HFFc6 (cell line): Measurements from ENCODE around the gene PRDM12. TPM values are rescaled to one million over a fixed set of nuclear protein-coding genes. Genes with fewer than 3 reads are reported as not detected.

ENCODE experiments used
- DNase-seq: peaks from one replicate; pipeline ENCODE4 v3.0.0-alpha.2; 2018
- H3K27ac Mint-ChIP-seq: 2 replicates; pipeline ENCODE4 v1.8.0; 2020; ENCODE audit warnings: mild to moderate bottlenecking, mixed read lengths
- H3K27me3 Mint-ChIP-seq: 2 replicates; pipeline ENCODE4 v1.8.0; 2021; ENCODE audit warnings: mild to moderate bottlenecking, moderate library complexity, mixed read lengths; ENCODE audit not compliant: insufficient read depth
- H3K36me3 Mint-ChIP-seq: 2 replicates; pipeline ENCODE4 v1.8.0; 2021; ENCODE audit warnings: low read depth, mixed read lengths
- H3K4me1 Mint-ChIP-seq: 2 replicates; pipeline ENCODE4 v1.8.0; 2020; ENCODE audit warnings: low read depth, mixed read lengths
- H3K4me3 Mint-ChIP-seq: 2 replicates; pipeline ENCODE4 v1.8.0; 2020; ENCODE audit warnings: mild to moderate bottlenecking, moderate library complexity, mixed read lengths
- H3K9me3 Mint-ChIP-seq: 2 replicates; pipeline ENCODE4 v1.8.0; 2020; ENCODE audit warnings: mild to moderate bottlenecking, mixed read lengths
- CTCF ChIP-seq: fragments of 200-600 bp; sonication (generic); IDR thresholded peaks from 2 replicates; pipeline ENCODE4 v1.5.0; 2021; ENCODE audit warnings: antibody characterized with exemption, mild to moderate bottlenecking
- total RNA-seq, 6 experiments: library from RNA; stranded (reverse); fragmentation: NEBNext Ultra II Directional; extraction: Animal tissue kit (Norgen Biotek cat#: 25700); gene quantifications; 2 replicates in 1 of 6; 3 replicates in 5 of 6; pipeline ENCODE4 v1.2.3, GENCODE V29; 2021

Gene PRDM12
- total RNA-seq, 6 experiments from 2014 or later = 0.10 to 0.17 (median 0.12) TPM; not detected in 3

- H3K36me3 Mint-ChIP-seq = peaks cover 23% of the 10 kb centered on the region
- H3K4me1 Mint-ChIP-seq = no peaks in the 10 kb centered on the region
- peaks cover 5% of the 10 kb centered on the region; the same call in 1 of the 2 replicates for H3K27me3 Mint-ChIP-seq
- DNase-seq = no peak
- no peak overlapping the region for H3K4me3 Mint-ChIP-seq
- no peaks in the 10 kb centered on the region for H3K9me3 Mint-ChIP-seq
- no peak for TF ChIP-seq CTCF
- no peak overlapping the region for H3K27ac Mint-ChIP-seq
These were observed 25.9 kb upstream of the PRDM12 start for GRCh38 chr9:130638284-130639123.

GRCh38 chr9:130639124-130639765 is 25.1 kb upstream of the PRDM12 start:
- Mint-ChIP-seq H3K4me3 (no peak overlapping the region), H3K36me3 (peaks cover 23% of the 10 kb centered on the region), H3K9me3 (no peaks in the 10 kb centered on the region), H3K27me3 (peaks cover 5% of the 10 kb centered on the region; the same call in 1 of the 2 replicates), H3K4me1 (no peaks in the 10 kb centered on the region), H3K27ac (no peak overlapping the region)
- no peak for DNase-seq
- no peak for TF ChIP-seq CTCF

DNA sequence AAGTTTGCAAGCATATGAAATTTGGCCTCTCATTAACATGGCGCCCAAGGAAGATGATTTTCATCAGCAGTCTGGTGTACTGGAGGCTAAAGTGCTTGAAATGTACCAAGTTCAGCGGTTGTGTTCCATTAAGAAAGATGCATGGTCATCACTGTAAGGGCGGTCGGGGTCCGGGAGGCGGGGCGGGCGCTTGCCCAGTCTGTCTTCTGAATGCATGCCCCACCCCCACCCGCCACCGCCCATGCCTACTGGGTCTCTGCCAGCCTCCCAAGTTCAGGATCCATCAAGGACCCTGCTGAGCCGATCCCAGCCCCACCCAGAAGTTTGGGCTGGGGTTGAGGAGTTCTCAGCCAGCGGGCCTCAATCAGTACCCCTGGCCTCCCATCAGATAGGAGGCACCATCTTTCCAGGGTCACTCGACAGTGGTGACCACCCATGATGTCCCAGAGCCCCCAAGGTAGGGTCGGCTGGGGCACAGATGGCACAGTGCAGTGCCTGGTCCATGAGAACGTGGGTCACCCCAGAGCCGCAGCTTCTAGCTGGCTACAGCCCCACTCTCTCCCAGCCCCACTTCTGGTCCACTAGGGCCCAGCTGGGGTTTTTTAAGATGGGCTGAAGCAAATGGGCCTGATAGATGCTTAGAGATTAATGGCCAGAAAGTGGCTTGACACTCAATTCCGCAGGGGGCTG is 24.4 kb upstream of the PRDM12 start:
- Mint-ChIP-seq H3K27ac (no peak overlapping the region), H3K9me3 (no peaks in the 10 kb centered on the region), H3K36me3 (peaks cover 19% of the 10 kb centered on the region), H3K4me1 (no peaks in the 10 kb centered on the region), H3K4me3 (no peak overlapping the region), H3K27me3 (peaks cover 5% of the 10 kb centered on the region; the same call in 1 of the 2 replicates)
- DNase-seq = no peak
- no peak for TF ChIP-seq CTCF

GRCh38 chr9:130640681-130641080 is 23.7 kb upstream of the PRDM12 start:
- H3K9me3 Mint-ChIP-seq = peaks cover 2% of the 10 kb centered on the region; the same call in 1 of the 2 replicates
- H3K27me3 Mint-ChIP-seq = peaks cover 3% of the 10 kb centered on the region; the same call in 1 of the 2 replicates
- peaks cover 18% of the 10 kb centered on the region for H3K36me3 Mint-ChIP-seq
- no peak for DNase-seq
- H3K27ac Mint-ChIP-seq = no peak overlapping the region
- no peak; the same call in 1 of the 2 replicates for TF ChIP-seq CTCF
- H3K4me1 Mint-ChIP-seq = no peaks in the 10 kb centered on the region
- no peak overlapping the region for H3K4me3 Mint-ChIP-seq

DNA sequence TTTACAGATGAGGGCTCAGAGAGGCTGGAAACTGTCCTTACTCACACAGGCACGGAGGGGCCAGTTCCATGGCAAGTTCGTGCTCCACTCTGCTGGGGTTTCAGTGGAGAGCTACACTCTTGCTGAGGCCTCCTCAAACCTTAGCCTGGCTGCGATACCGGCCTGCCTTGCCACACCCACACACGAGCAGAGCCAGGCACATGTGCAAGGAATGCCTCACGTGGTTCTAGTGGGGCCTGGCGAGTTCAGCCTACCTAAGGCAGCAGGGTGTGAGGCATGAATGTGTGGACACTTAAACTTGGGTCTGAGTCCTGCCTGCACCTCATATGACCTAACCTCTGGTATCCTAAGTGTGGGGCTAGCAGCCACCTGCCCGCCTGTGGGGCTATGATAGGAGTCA is 21.5 kb upstream of the PRDM12 start:
- H3K36me3 Mint-ChIP-seq = peaks cover 25% of the 10 kb centered on the region
- no peak for TF ChIP-seq CTCF
- H3K4me1 Mint-ChIP-seq = no peaks in the 10 kb centered on the region
- H3K27ac Mint-ChIP-seq = no peak overlapping the region
- H3K9me3 Mint-ChIP-seq = peaks cover 14% of the 10 kb centered on the region; the same call in 1 of the 2 replicates
- DNase-seq = no peak
- H3K4me3 Mint-ChIP-seq = no peak overlapping the region
- peaks cover 5% of the 10 kb centered on the region for H3K27me3 Mint-ChIP-seq
